Tibial nerve (tissue), 3 donors: ENCODE results near the gene PREB.

Experiments
- CTCF ChIP-seq, 5 experiments: fragments of 200-600 bp in 3 of 5; fragments of 450-650 bp in 2 of 5; sonication (generic) in 3 of 5; IDR thresholded peaks; one replicate each; pipeline ENCODE4 v1.5.1; 2016 to 2019; ENCODE audit warnings: antibody characterized with exemption in 5 of 5, mild to moderate bottlenecking in 3 of 5, moderate library complexity in 2 of 5
- POLR2A ChIP-seq, 2 donors: fragments of 450-650 bp; IDR thresholded peaks; one replicate each; pipeline ENCODE4 v1.6.1; 2017; ENCODE audit warnings: antibody characterized with exemption in 2 of 2, mild to moderate bottlenecking in 2 of 2, moderate library complexity in 2 of 2

GRCh38 chr2:27135478-27135955, 1.1 kb upstream of the PREB start:
- no peak for TF ChIP-seq CTCF (IDR thresholded peaks at IDR 0.05)
- TF ChIP-seq POLR2A (IDR thresholded peaks at IDR 0.05): no peak
